Ascending aorta (tissue), 2 donors: ENCODE data around the gene PIGN. TPM values are rescaled to one million over a fixed set of nuclear protein-coding genes. Genes with fewer than 3 reads are reported as not detected.

Experiments
- DNase-seq, 2 donors: peaks; one replicate each; pipeline ENCODE4 v3.0.0-alpha.2; 2019; ENCODE audit warnings: low spot score in 2 of 2
- H3K27ac ChIP-seq, 2 donors: fragments of 200-600 bp; sonication (generic); one replicate each; pipeline ENCODE4 v1.5.1; 2016 to 2017; ENCODE audit warnings: mild to moderate bottlenecking in 1 of 2
- H3K27me3 ChIP-seq: fragments of 200-600 bp; sonication (generic); one replicate; pipeline ENCODE4 v1.5.1; 2017
- H3K36me3 ChIP-seq, 2 donors: fragments of 200-600 bp; sonication (generic); one replicate each; pipeline ENCODE4 v1.5.1; 2016
- H3K4me1 ChIP-seq, 2 donors: fragments of 200-600 bp; sonication (generic); one replicate each; pipeline ENCODE4 v1.5.1; 2016 to 2017; ENCODE audit warnings: mild to moderate bottlenecking in 1 of 2
- H3K4me3 ChIP-seq, 2 donors: fragments of 200-600 bp; sonication (generic); one replicate each; pipeline ENCODE4 v1.5.1; 2016 to 2017; ENCODE audit warnings: mild to moderate bottlenecking in 1 of 2
- H3K9me3 ChIP-seq, 2 donors: fragments of 200-600 bp; sonication (generic); one replicate each; pipeline ENCODE4 v1.5.1; 2016
- intact Hi-C: fragments of 100-400 bp; cut with DNase I; formaldehyde crosslinking; loops from one replicate; pipeline ENCODE4 v1.15.1; 2023
- total RNA-seq: library from RNA; depleted of rRNA; stranded (reverse); fragments of >200 nt; gene quantifications from one replicate; pipeline ENCODE4 v1.1.0, GENCODE V29; 2016
- TF ChIP-seq, protein P1 (sequence below), 3 experiments: fragments of 200-600 bp in 2 of 3; fragments of 450-650 bp in 1 of 3; sonication (generic) in 2 of 3; IDR thresholded peaks; one replicate each; pipeline ENCODE4 v1.5.1; 2016 to 2019; ENCODE audit warnings: antibody characterized with exemption in 3 of 3, mild to moderate bottlenecking in 1 of 3, moderate library complexity in 1 of 3

The PIGN gene
- total RNA-seq, 1 donor from 2014 or later = 12.8 TPM

DNA sequence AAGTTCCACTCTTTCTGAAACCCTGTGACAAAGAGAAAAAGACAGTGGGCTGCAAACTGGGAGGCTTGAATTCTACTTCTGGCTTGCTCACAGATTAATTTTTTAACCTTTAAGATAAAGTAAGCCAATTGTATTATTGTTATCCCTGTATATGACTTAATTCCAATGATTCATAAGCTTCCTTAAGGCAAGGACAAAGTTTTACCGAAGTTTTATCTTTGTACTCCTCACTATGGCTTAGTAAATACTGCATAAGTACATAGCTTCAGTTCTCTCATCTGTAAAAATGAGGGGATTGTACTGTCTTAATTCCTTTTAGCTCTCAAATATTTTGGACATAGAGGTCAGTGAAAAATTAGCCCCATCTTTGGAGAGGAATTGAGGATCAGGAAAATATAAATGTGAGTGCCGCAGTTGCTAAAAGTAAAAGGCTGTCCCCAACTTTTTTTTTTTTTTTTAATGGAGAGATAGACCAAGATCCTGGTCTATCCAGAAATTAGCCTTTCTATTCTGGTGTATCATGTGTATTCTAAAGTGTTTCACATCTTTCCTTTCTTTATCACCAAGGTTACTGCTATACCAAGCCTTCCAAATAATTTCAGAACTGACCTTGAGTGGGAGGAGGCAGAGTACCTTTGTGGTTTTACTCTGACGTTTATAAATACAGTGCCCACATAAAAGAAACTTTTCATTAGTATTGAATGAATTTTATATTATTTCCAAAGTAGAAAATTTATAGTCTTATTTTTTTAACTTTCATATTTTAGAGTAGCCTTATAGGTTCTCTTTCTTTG, 13.5 kb upstream of the PIGN start:
- Histone ChIP-seq H3K27me3 (no peaks in the 10 kb centered on the region), H3K9me3 (no peaks in the 10 kb centered on the region), H3K4me1 (no peaks in the 10 kb centered on the region), H3K36me3 (no peaks in the 10 kb centered on the region), H3K4me3 (no peak overlapping the region), H3K27ac (no peak overlapping the region)
- TF ChIP-seq, protein P1, sequence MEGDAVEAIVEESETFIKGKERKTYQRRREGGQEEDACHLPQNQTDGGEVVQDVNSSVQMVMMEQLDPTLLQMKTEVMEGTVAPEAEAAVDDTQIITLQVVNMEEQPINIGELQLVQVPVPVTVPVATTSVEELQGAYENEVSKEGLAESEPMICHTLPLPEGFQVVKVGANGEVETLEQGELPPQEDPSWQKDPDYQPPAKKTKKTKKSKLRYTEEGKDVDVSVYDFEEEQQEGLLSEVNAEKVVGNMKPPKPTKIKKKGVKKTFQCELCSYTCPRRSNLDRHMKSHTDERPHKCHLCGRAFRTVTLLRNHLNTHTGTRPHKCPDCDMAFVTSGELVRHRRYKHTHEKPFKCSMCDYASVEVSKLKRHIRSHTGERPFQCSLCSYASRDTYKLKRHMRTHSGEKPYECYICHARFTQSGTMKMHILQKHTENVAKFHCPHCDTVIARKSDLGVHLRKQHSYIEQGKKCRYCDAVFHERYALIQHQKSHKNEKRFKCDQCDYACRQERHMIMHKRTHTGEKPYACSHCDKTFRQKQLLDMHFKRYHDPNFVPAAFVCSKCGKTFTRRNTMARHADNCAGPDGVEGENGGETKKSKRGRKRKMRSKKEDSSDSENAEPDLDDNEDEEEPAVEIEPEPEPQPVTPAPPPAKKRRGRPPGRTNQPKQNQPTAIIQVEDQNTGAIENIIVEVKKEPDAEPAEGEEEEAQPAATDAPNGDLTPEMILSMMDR (IDR thresholded peaks at IDR 0.05) = no peak
- no peak for DNase-seq
- intact Hi-C loops = no loop called here

DNA sequence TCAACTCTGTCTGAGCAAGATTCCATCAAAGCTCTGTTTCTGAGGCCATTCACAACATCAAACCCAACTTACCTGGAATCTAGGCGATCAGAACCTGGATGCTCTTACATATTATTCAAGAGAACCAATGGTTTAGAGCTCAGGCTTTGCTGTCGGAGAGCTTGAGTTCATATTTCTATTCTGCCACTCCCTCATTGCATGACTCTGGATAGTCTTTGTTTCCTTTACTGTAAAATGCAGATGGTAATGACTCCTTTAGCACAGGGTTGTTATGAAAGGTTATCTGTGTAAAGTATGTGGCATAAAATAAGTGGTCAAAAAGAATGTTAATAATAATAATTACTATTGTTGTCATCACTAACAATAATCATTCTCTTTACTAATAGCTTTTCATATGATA, 12.8 kb upstream of the PIGN start:
- no peaks in the 10 kb centered on the region for H3K36me3 ChIP-seq
- no peaks in the 10 kb centered on the region for H3K4me1 ChIP-seq
- H3K4me3 ChIP-seq = no peak overlapping the region
- H3K27ac ChIP-seq = no peak overlapping the region
- no peaks in the 10 kb centered on the region for H3K27me3 ChIP-seq
- DNase-seq = no peak
- TF ChIP-seq, protein P1 (IDR thresholded peaks at IDR 0.05) = no peak
- intact Hi-C loops = no loop called here
- no peaks in the 10 kb centered on the region for H3K9me3 ChIP-seq

- Histone ChIP-seq H3K36me3 (no peaks in the 10 kb centered on the region), H3K27ac (no peak overlapping the region), H3K4me3 (no peak overlapping the region), H3K4me1 (no peaks in the 10 kb centered on the region), H3K27me3 (no peaks in the 10 kb centered on the region), H3K9me3 (no peaks in the 10 kb centered on the region)
- DNase-seq = no peak
- TF ChIP-seq, protein P1 (IDR thresholded peaks at IDR 0.05) = no peak
- intact Hi-C loops = no loop called here
Observed at GRCh38 chr18:62198259-62198658, 11.4 kb upstream of the PIGN start.

GRCh38 chr18:62196980-62197379, 10.1 kb upstream of the PIGN start:
- DNase-seq = no peak
- TF ChIP-seq, protein P1 (IDR thresholded peaks at IDR 0.05) = no peak
- intact Hi-C loops = no loop called here

GRCh38 chr18:62196079-62196478, 9.2 kb upstream of the PIGN start:
- Histone ChIP-seq H3K4me3 (no peak overlapping the region), H3K27ac (no peak overlapping the region), H3K36me3 (no peaks in the 10 kb centered on the region), H3K9me3 (no peaks in the 10 kb centered on the region), H3K4me1 (no peaks in the 10 kb centered on the region), H3K27me3 (no peaks in the 10 kb centered on the region)
- TF ChIP-seq, protein P1 (IDR thresholded peaks at IDR 0.05) = no peak
- DNase-seq = no peak
- intact Hi-C loops = no loop called here

More at GRCh38 chr18:62196980-62197379, 10.1 kb upstream of the PIGN start:
- no peaks in the 10 kb centered on the region for H3K9me3 ChIP-seq
- H3K27ac ChIP-seq = no peak overlapping the region
- no peaks in the 10 kb centered on the region for H3K4me1 ChIP-seq
- no peak overlapping the region for H3K4me3 ChIP-seq
- no peaks in the 10 kb centered on the region for H3K36me3 ChIP-seq
- H3K27me3 ChIP-seq = no peaks in the 10 kb centered on the region
